Amniotic stem cell (primary cell): Measurements from ENCODE around the gene SDHAF1.
"Not testable (repeated sequence)": the region's sequence is repeated elsewhere in the genome, so short reads cannot be mapped to it uniquely, and the experiment has no call there.

ENCODE experiments used
- DNase-seq: peaks from one replicate; lab custom pipeline; 2025; lab: John Stamatoyannopoulos, UW

SDHAF1 gene, protein sequence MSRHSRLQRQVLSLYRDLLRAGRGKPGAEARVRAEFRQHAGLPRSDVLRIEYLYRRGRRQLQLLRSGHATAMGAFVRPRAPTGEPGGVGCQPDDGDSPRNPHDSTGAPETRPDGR

DNA sequence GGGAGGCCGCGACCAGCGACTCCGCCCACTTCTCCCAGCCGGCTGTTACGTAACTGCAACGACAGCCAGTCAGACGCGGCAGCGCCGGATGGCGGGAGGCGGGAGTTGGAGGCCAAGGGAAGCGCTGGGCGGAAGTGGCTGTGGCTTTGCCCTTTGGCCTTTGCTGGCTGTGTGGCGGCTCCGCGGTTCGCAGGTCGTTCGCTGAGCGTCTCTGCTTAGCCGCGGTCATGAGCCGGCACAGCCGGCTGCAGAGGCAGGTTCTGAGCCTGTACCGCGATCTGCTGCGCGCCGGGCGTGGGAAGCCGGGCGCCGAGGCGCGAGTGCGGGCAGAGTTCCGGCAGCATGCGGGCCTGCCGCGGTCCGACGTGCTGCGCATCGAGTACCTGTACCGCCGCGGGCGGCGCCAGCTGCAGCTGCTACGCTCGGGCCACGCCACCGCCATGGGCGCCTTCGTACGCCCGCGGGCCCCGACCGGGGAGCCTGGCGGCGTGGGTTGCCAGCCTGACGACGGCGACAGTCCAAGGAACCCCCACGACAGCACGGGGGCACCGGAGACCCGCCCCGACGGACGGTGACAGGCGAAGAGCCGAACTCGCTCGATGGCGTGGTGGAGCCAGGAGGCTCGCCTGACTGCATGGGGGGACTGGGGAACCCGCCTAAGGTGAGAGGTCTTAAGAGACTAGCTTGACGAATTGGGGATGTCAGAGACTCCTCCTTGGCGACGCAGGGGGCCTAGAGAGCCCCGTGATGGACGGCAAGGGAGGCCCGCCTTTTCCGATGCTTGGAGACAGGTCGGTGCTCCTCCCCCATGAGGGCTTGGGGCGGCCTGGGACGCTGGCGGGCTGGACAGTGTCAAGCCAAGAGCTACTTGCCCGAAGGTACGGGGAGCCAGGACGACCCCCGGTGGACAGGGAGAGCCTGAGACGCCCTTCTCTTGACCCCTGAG, at the start of gene SDHAF1:
Gene SDHAF1 (plus strand): TSS at position 141 of the 946 bp plus-strand sequence. CDS start 87 bp downstream, at position 228.
- peak; percentile 76 for DNase-seq

DNA sequence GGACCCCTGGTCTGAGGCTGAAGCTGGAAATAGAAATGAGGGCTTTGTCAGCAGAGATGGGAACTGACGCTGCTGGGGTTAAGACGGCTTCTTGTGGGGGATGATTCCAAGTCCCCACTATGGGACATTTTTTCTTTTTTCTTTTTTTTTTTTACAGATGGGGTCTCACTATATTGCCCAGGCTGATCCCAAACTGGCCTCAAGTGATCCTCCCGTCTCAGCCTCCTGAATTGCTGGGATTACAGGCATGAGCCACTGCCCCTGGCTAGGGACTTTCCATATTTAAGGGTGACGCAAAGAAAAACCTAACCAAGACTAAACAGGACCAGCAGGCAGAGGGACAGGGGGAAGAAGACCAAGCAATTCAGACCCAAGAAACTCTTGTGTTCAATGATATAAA, 48.8 kb upstream of the SDHAF1 start:
- no peak for DNase-seq

DNA sequence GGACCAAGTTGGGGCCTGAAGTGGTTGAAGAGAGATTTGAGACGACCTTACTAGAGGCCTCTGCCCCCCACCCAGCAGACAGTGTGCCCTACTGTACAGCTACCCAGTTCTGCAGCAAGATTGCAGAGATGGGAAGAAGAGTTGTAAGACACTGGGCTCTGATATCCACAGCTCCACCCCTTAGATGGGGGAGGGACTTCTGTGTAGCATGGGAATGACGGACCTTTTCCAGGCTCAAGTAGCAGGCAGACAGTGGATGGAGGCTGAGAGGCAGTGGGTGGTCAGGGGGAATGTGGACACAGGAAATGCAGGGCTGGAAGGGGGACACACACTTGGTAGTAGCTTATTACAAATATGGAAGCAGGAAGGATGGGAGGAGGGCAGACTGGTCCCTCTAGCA, 45.9 kb upstream of the SDHAF1 start:
- no peak for DNase-seq

DNA sequence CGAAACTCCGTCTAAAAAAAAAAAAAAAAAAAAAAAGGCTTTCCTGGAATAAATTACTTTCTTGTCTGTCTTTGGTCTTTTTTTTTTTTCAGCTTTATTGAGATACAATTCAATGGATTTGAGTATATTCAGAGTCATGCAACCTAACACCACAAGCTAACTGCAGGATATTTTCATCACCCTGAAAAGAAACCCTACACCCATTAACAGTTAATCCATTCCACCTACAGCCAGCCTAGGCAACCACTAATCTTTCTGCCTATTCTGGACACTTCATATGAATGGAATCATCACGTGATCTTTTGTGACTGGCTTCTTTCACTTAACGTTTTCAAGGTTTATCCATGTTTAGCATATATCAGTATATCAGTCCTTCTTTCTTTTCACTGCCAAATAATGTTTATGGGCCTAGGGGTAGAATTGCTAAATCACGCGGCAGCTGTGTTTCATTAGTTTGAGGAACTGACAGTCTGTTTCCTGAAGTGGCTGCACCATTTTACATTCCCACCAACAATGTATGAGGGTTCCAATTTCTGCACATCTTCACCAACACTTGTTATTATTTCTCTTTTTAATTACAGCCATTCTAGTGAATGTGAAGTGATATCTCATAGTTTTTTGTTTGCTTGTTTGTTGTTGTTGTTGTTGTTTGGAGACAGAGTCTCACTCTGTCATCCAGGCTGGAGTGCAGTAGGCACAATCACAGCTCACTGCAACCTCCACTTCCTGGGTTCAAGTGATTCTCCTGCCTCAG, 38.9 kb upstream of the SDHAF1 start:
- no peak for DNase-seq

DNA sequence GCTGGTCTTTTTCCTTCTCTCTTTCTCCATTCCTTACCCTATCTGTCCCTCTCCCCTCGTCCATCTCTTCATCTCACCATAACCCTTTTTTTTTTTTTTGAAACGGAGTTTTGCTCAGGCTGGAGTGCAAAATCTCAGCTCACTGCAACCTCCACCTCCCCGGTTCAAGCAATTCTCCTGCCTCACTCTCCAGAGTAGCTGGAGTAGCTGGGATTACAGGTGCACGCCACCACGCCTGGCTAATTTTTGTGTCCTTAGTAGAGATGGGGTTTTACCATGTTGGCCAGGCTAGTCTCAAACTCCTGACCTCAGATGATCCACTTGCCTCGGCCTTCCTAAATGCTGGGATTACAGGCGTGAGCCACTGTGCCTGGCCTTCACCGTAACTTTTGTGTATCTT, 37.6 kb upstream of the SDHAF1 start:
- DNase-seq: not testable (repeated sequence)

DNA sequence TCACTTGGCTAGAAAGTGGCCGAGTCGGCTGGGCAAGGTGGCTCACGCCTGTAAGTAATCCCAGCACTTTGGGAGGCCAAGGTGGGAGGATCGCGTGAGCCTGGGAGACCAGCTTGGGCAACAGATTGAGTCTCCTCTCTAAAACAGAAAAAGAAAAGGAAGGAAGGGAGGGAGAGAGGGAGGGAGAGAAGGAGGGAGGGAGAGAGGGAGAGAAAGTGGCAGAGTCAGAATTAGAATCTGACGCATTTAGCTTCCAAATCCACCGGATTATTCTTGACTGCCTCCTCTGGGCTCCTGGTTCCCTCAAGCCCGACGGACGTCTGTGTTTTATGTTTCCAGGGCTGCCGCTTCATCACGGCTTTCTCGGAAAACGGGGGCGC, 36.3 kb upstream of the SDHAF1 start:
- no peak for DNase-seq

DNA sequence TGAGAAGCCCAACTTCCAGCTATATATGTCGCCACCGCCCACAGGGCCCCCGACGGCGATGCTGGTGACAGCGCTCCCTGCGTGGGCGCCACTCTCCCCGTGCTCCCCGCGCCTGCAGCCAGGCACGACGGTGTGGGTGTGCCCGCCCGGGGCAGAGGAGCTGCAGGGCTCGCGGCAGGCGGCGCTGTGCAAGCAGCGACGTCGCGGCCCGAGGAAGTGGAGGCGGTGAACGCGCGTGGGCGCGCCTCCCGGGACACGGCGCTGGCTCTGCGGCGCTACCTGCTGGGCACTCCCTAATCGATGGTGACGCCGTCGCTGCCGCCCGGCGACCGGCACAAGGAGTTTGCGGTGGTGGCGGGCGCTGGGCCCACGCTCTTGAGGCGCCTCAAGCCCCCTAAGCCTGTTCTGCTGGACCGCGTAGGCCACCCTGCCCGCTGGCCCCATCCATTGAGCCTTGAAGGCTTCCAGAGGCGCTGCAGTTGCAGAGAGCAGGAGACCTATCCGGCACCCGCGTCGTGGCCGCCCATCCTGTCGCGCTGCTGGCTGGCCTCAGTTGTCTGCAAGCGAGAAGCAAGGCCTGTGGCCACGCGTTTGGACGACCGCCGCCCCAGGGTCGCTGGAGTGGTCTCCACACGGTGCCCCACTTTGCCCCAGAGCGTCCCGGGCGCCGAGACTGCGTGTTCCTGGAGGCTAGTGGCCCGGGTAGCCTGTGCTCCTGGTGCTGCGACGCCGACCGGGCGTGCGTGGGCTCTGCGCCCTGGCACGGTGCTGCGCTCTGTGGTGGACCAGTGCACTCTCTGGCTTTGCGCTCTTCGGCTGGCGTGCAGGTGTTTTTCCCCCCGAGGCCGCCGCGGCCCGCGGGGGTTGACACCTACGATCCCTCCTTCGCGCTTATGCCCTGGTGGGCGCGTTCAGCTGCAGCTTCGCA, 35.7 kb upstream of the SDHAF1 start:
- no peak for DNase-seq

DNA sequence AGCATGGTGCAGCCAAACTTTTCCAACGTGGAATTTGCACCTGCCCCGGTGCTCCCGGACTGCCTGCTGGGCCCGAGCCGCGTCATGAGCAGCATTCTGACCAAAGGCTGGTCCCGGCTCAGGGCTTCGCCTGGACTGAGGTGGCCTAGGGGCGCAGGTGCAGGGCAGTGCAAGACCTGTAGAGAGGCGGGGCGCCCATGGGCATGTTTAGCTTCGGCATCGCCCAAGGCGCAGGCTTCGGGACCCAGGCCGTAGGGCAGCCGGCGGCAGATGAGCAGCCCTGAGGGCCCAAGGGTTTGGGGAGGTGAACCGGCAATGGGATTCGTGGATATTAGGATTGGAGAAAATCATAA, 35.0 kb upstream of the SDHAF1 start:
- DNase-seq: no peak

DNA sequence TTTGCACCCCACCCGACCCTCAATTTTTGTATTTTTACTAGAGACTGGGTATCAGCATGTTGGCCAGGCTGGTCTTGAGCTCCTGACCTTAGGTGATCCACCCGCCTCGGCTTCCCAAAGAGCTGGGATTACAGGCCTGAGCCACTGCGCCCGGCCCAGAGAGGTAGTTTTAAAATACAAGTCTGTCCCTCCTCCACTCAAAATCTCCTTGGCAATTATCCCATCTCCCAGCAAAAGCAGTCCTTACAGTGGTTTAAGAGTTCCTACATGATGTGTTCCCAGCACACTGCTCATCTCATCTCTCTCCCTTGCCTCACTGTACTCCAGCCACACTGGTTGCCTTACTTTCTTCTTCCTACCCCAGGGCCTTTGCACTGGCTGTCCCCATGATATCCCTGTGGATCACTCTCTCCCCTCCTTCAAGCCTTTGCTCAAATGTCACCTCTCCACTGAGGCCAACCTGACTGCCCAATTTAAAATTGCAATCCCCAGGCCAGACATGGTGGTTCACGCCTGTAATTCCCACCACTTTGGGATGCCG, 34.5 kb upstream of the SDHAF1 start:
- no peak for DNase-seq

DNA sequence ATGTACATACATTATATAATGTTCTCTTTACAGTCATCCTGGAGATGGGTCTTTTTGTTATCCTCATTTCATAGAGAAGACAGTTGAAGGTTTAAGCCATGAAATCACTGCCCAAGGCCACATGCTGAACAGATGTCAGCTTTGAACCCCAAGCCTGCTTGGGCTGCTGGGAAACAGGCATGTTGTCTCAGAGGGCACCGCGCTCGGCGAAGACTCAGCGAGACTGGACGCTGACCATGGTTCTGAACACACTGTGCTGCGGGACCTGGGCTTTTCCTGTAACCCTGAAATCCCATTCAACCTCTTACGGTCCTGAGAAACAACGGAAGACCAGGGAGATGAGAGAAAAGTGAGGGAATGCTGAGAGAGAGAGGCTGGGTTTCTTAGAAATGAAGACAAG, 31.5 kb upstream of the SDHAF1 start:
- DNase-seq: no peak

DNA sequence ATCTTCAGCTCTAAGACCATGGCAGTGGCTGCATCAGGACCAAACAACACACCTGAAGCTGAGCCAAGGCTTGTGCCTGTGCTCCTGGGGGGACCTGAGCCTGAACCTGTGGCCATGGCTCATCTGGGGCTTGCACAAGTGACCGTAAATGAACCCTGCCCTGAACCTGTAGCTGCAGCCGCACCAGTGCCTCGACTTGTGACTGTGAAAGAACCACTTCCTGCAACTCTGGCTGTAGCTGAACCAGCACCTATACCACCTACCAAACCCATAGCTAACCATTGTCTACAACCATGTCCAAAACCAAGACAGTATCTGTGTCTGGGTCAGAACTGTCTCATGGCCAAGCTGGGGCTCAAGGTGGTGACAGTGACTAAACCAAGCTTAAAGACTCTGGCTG, 28.2 kb upstream of the SDHAF1 start:
- no peak for DNase-seq

DNA sequence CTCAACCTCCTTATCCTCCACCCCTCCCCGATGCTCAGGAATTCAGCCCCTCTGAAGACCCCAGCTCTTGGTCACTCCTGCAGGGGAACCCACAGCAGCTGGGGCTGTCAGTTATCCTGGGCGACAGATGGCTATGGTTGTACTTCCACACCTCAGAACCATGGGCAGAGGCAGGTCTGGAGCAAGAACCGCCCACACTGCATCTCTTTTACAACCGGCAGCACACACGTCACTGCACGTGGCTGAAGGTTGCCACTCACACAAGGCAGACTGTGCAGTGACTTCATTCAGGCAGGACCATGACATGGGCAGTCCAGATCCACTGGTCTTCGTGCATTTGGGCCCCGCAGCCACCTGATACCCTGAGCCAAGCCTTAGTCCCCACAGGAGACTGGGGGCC, 21.5 kb upstream of the SDHAF1 start:
- DNase-seq: no peak

DNA sequence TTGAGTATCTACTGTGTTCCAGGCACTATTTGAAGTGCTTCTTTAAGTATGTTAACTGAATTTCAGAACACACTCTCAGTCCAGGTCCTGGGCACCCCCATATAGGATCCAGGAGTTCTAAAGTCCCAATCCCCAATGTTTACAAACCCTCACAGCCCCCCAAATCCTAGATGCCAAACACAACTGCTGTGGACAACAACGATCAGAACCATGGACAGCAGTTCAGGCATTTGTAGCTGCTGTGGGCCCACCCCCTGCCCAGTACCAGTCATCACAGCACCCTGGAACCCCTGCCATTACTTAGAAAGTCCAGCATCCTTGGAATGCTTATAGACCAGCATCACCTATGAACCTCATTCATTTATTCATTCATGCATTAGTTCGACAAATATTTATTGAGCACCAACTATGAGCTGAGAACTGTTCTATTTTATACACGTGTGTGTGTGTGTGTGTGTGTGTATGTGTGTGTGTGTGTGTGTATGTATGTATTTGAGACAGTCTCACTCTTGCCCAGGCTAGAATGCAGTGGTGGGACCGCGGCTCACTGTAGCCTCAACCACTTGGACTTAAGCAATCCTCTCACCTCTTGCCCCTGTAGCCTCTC, 19.3 kb upstream of the SDHAF1 start:
- DNase-seq: no peak

DNA sequence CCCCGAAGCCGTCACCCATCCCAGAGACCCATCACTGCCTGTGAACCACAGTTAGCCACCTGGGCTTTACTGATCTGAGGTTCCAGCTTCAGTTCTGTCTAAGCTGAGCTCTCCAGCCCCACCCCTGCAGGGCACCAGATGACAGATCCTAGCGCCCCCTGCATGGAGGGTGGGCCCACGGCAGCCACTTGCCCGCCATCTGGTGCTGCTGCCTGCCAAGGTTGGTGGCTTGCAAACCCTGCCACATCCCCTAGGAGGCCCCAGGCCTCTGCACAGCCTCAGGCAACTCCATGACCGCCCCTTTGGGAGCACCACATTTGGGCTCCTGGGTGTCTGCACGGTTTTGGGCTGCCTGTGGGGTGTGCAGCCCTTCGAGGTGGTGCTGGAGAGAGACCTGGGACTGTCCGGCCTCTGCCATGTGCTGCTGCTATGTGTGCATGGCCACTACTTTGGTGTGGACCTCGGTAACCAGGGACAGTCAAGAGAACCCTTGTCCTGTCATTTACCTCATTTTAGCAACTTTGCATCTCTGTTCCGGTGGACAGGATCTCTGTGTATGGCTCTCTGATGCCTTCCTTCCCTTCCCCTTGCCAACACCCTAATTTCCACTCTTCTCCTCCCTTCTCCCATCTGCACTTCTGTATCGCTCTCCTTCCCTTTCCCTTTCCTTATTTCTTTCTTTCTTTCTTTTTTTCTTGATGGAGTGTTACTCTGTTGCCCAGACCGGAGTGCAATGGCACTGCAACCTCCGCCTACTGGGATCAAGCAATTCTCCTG, 17.4 kb upstream of the SDHAF1 start:
- no peak for DNase-seq

DNA sequence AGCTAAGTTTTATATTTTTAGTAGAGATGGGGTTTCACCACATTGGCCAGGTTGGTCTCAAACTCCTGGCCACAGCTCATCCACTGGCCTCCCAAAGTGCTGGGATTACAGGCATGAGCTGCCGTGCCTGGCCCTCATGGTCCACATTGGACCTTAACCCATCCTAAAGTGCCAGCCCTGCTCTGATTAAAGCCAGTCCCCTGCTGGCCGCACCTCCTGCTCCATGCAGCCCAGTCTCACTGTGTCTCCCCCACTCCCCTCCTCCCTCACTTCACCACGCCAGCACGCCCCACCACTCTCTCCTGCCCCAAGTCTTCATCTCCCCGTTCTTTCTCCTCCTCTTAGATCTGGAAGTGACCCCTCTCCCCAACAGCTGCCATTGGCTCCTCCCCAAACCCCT, 16.7 kb upstream of the SDHAF1 start:
- no peak for DNase-seq

DNA sequence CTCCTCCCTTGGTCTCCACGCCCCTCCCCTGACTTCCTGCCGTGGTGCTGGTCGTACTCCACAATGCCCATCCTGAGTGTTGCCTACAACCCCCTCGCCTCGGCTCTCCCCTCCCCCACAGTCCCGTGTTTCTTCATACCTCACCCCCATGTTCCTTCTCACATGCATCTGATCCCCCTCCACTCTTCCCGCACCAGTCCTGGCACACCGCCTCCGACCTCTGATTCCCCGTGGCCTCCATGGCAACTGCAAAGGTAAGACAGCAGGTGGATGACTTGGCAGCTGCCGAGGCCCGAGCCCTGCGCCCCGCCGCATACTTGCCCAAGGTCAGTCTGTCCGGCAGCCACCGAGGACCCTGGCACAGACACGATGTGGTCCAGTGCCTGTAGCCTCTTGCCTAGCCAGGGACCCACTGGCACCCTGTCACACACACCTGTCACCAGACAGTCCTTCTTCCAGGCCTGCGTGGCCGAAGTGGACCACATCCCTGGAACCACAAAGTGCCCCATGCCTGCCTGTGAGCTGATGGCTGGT, 16.1 kb upstream of the SDHAF1 start:
- no peak for DNase-seq

DNA sequence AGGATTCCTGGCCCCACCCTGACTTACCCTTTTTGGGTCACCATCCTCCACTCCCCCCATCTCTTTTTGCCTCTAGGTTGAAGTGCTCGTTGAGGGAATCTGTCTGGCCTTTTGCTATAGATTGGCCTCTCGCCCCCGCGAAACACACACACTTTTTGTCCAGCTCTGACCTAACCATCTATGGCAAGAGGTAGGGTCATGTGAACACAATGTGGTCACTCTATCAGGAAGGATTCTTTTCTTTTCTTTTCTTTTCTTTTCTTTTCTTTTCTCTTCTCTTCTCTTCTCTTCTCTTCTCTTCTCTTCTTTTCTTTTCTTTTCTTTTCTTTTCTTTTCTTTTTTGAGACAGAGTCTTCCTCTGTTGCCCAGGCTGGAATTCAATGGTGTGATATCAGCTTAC, 14.0 kb upstream of the SDHAF1 start:
- DNase-seq: not testable (repeated sequence)

DNA sequence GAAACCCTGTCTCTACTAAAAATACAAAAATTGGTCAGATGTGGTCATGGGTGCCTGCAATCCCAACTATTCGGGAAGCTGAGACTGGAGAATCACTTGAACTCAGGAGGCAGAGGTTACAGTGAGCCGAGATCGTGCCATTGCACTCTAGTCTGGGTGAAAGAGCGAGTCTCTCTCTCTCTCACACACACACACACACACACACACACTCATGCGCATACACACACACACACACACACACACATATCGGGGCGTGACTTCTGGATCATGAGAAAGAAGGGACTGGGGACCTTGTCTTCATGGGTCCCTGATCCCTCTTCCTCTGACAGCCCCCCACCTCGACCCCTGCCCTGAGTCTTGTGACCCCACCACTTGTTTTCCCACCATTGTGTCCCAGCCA, 11.8 kb upstream of the SDHAF1 start:
- no peak for DNase-seq

DNA sequence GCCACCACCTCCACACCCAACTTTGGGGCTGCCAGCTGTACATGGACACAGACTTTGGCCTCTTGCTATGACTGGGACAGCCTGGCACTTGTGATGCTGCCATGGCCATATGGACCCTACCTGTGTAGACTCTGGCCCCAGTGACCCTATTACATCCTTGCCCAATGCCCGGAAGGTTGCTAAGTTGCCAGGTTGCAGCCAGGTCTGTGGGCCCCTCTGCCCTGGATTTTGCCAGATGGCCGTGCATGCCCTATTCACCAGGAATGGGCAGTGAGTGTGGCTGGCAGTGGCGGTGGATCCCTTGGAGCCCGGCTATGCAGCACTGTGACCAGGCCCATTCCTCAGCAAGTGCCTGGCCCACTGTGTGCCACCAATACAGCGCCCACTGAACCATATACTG, 8.9 kb upstream of the SDHAF1 start:
- DNase-seq: no peak
